Esophagus muscularis mucosa (tissue), 4 donors: Measurements from ENCODE around the gene AS3MT.

Experiments used
- EP300 ChIP-seq: sonication (generic); formaldehyde crosslinking; IDR thresholded peaks from one replicate; pipeline ENCODE4 v1.6.1; 2017; ENCODE audit warnings: antibody characterized with exemption
- POLR2A ChIP-seq: fragments of 450-650 bp; IDR thresholded peaks from one replicate; pipeline ENCODE4 v1.6.1; 2017; ENCODE audit warnings: antibody characterized with exemption, moderate library complexity, mild to moderate bottlenecking, low read depth
- POLR2AphosphoS5 ChIP-seq, 2 donors: sonication (generic); formaldehyde crosslinking; IDR thresholded peaks; one replicate each; pipeline ENCODE4 v1.6.1; 2017; ENCODE audit warnings: antibody characterized with exemption in 2 of 2
- TF ChIP-seq, protein P1 (sequence below), 3 experiments: fragments of 200-600 bp in 2 of 3; fragments of 450-650 bp in 1 of 3; sonication (generic) in 2 of 3; IDR thresholded peaks; one replicate each; pipeline ENCODE4 v1.5.1; 2017 to 2019; ENCODE audit warnings: antibody characterized with exemption in 3 of 3, mild to moderate bottlenecking in 2 of 3, moderate library complexity in 1 of 3

DNA sequence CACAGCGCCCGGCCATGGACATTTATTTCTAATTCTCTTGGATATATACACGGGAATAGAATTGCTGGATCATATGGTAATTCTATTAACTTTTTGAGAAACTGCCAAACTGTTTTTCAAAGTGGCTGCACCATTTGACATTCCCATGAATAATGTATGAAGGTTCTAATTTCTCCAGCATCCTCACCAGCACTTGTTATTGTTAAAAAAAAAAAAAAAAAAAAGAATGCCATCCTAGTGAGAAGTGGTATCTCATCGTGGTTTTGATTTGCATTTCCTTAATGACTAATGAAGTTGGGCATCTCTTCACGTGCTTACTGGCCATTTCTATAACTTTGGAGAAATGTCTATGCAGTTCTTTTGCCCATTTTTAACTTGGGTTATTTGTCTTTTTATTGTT lies 62.4 kb downstream of the AS3MT start:
- TF ChIP-seq, protein P1, sequence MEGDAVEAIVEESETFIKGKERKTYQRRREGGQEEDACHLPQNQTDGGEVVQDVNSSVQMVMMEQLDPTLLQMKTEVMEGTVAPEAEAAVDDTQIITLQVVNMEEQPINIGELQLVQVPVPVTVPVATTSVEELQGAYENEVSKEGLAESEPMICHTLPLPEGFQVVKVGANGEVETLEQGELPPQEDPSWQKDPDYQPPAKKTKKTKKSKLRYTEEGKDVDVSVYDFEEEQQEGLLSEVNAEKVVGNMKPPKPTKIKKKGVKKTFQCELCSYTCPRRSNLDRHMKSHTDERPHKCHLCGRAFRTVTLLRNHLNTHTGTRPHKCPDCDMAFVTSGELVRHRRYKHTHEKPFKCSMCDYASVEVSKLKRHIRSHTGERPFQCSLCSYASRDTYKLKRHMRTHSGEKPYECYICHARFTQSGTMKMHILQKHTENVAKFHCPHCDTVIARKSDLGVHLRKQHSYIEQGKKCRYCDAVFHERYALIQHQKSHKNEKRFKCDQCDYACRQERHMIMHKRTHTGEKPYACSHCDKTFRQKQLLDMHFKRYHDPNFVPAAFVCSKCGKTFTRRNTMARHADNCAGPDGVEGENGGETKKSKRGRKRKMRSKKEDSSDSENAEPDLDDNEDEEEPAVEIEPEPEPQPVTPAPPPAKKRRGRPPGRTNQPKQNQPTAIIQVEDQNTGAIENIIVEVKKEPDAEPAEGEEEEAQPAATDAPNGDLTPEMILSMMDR (IDR thresholded peaks at IDR 0.05), result no peak
- TF ChIP-seq POLR2A, result no peak
- no peak for TF ChIP-seq EP300
- TF ChIP-seq POLR2AphosphoS5 (IDR thresholded peaks at IDR 0.05), result no peak
